Measurements from ENCODE around the gene LTBP4.

Gene LTBP4

GRCh38 chr19:40662925-40663694 is 61.9 kb downstream of the LTBP4 start (continued):
- TF ChIP-seq HIC1 (tag by site-specific recombination; IDR thresholded peaks at IDR 0.05) (peak; percentile 78; the same call in 1 of the 2 replicates), ZNF747 (tag by site-specific recombination; IDR thresholded peaks at IDR 0.05) (no peak), ZBTB8A (tag by site-specific recombination; IDR thresholded peaks at IDR 0.05) (peak; percentile 81), ZNF366 (tag by site-specific recombination; conservative IDR thresholded peaks at IDR 0.05) (peak; percentile 75; the same call in 1 of the 2 replicates), ZNF132 (tag by site-specific recombination; IDR thresholded peaks at IDR 0.05; ENCODE audit: borderline replicate concordance) (no peak), OVOL3 (tag by site-specific recombination; IDR thresholded peaks at IDR 0.05) (no peak; the same call in 1 of the 2 replicates), ZNF175 (tag by site-specific recombination; IDR thresholded peaks at IDR 0.05) (no peak), ZNF501 (tag by site-specific recombination; IDR thresholded peaks at IDR 0.05) (peak; percentile 97), ZBTB10 (tag by site-specific recombination; IDR thresholded peaks at IDR 0.05) (peak; percentile 79), SP7 (tag by site-specific recombination; IDR thresholded peaks at IDR 0.05) (peak; percentile 94), PATZ1 (tag by site-specific recombination; IDR thresholded peaks at IDR 0.05) (peak; percentile 99), ZIC2 (tag by site-specific recombination; IDR thresholded peaks at IDR 0.05) (peak; percentile 96), REST (tag by site-specific recombination; IDR thresholded peaks at IDR 0.05) (no peak; the same call in 1 of the 2 replicates), ZNF623 (tag by site-specific recombination; IDR thresholded peaks at IDR 0.05) (no peak; the same call in 1 of the 2 replicates), ZNF610 (tag by site-specific recombination; IDR thresholded peaks at IDR 0.05; ENCODE audit: borderline replicate concordance) (peak; percentile 85), ZNF10 (tag by site-specific recombination; IDR thresholded peaks at IDR 0.05) (peak; percentile 72), ZNF664 (tag by site-specific recombination; IDR thresholded peaks at IDR 0.05) (no peak), ZNF274 (IDR thresholded peaks at IDR 0.05; ENCODE audit: low read length) (no peak), ZNF274 (tag by site-specific recombination; IDR thresholded peaks at IDR 0.05; ENCODE audit: borderline replicate concordance) (no peak), SCRT2 (tag by site-specific recombination; IDR thresholded peaks at IDR 0.05) (peak; percentile 100), ZNF391 (tag by site-specific recombination; IDR thresholded peaks at IDR 0.05; ENCODE audit: borderline replicate concordance, low read depth) (peak; percentile 98), ZFP69B (tag by site-specific recombination; IDR thresholded peaks at IDR 0.05) (peak; percentile 98), GFI1B (tag by site-specific recombination; IDR thresholded peaks at IDR 0.05) (no peak), ZNF138 (tag by site-specific recombination; IDR thresholded peaks at IDR 0.05; ENCODE audit: borderline replicate concordance) (no peak), ZBTB48 (tag by site-specific recombination; IDR thresholded peaks at IDR 0.05) (peak; percentile 97), ZNF335 (tag by site-specific recombination; conservative IDR thresholded peaks at IDR 0.05) (peak; percentile 90)
- TF ChIP-seq, protein P1, sequence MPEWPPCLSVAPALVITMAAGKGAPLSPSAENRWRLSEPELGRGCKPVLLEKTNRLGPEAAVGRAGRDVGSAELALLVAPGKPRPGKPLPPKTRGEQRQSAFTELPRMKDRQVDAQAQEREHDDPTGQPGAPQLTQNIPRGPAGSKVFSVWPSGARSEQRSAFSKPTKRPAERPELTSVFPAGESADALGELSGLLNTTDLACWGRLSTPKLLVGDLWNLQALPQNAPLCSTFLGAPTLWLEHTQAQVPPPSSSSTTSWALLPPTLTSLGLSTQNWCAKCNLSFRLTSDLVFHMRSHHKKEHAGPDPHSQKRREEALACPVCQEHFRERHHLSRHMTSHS (tag by site-specific recombination; IDR thresholded peaks at IDR 0.05): no peak
